Uterus (tissue), 2 donors: Measurements from ENCODE around the gene SLC4A11.

Experiments
- CTCF ChIP-seq, 4 experiments: fragments of 200-600 bp in 2 of 4; fragments of 450-650 bp in 2 of 4; sonication (generic) in 2 of 4; IDR thresholded peaks; one replicate each; pipeline ENCODE4 v1.5.1; 2016 to 2019; ENCODE audit warnings: antibody characterized with exemption in 4 of 4, mild to moderate bottlenecking in 2 of 4, moderate library complexity in 1 of 4
- POLR2A ChIP-seq, 2 donors: fragments of 450-650 bp; IDR thresholded peaks; one replicate each; pipeline ENCODE4 v1.6.1; 2016; ENCODE audit warnings: antibody characterized with exemption in 2 of 2, mild to moderate bottlenecking in 1 of 2, moderate library complexity in 1 of 2

GRCh38 chr20:3245711-3246110 is 6.7 kb upstream of the SLC4A11 start:
- no peak for TF ChIP-seq POLR2A (IDR thresholded peaks at IDR 0.05)
- no peak for TF ChIP-seq CTCF (IDR thresholded peaks at IDR 0.05)
